Kasumi-1 (cell line): Measurements from ENCODE around the gene KCNQ4.

Source experiments
- DNase-seq, 2 experiments: peaks; one replicate each; lab custom pipeline; 2025; lab: John Stamatoyannopoulos, UW

The KCNQ4 gene

DNA sequence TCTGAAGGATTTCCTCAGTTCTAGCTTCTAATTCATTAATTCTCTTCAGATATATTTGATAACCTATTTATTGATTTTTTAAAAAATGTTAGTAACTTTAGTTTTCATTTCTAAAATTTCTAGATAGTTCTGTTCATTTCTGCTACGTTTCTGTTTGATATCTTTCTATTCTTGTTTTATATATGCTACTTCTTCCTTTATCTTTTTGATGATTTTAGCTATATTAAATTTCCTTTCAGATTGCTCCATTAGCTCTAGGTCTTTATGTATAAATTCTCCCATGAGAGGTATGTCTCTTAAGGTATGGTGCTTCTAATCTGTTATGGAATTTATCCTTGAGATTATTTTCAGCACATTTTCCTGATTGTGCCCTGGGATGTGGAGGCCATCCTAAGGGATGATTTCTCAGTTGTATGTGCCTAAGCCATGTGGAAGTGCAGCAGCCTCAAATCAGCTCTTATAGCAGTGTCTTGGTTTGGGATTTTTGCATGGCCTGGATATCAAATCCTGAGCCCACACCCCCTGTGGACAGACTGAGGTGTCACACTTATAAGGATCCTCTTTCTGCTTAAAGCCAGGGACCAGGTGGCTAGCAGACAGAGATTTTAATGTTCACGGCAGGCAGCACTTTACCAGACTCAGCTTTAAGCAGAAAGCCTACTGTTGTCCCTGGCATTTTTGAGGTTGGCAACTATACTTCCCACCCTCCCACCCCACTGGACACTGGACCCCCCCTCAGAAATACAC, 6.2 kb upstream of the KCNQ4 start:
- no peak for DNase-seq

DNA sequence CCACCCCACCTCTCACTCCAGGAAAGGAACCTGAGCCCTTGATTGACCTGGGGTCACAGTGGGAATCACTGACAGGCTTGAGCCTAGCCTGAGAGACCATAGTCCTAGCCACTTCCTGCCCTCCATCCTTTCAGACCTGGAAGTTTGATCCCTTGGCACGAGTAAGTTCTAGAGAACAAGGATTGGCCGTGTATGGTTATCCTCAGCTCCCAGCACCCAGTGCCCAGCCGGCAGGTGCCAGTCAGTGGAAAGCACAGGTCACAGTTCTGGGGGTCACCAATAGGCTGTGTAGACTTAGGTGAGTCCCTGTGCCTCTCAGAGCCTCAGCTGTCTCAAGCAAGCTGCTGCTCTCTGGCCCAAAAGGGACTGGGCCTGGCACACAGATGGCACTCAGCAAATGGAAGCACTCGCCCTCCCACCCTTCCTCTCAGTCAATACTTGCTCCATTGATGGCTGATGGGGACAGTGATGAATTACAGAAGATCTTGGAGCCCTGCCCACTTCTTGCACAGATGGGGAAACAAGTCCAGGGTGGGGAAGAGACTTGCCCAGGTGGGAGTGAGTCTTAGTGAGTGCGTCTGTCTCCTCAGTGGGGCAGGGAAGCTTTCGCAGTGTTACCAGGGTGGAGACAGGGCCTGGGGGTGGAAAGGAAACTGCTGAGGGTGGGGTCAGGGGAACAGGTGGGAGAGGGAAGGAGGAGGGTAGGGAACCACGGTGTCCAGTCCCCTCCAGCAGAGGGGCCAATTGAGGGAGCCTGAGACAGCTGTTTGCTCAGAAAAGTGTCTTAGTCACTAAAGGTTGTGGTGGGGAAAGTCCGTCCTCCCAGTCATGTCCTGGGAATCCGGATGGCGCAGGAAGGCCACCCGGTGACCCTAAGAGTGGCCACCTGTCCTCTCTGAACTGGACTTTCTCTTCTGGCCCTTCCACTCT, 2.6 kb upstream of the KCNQ4 start:
- DNase-seq, result no peak

DNA sequence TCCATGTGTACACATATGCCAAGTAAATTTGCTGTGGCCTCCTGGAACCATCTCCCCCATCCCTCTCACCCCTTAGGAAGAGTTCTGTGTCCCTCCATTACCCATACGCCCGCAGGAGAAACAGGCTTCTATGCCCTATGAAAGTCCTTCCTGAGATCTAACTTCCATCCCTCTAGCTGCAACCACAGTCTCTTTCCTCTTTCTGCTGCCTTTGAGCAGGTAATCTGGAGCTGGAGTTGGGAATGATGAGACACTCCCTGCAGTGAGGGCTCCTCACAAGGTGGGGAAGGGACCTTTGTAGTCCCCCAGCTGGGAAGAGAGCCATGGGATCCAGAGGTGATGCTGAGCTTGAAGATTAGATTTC, 2.0 kb upstream of the KCNQ4 start:
- DNase-seq, result no peak

- no peak for DNase-seq
Observed at GRCh38 chr1:40782371-40782956, 1.1 kb upstream of the KCNQ4 start.

DNA sequence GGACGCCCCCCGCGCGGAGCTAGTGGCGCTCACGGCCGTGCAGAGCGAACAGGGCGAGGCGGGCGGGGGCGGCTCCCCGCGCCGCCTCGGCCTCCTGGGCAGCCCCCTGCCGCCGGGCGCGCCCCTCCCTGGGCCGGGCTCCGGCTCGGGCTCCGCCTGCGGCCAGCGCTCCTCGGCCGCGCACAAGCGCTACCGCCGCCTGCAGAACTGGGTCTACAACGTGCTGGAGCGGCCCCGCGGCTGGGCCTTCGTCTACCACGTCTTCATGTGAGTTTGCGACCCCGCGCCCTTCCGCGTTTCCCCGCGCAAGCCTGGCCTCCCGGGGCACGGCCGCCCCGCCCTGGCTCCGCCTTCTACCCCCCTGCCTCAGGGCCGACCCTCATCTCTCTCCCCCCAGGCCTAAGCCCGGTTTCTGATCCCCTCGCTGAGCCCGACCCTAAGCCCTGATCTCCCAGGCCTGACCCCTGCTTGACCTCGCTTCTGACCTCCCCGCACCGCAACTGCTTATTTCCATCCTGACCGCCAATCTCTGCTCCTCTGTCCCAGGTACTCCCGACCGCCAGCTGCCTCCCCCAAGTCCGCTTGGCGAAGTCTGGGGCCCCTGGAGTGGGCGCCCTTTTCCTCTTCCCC, 669 bp downstream of the KCNQ4 start:
- no peak for DNase-seq

GRCh38 chr1:40784771-40785151, 1.2 kb downstream of the KCNQ4 start:
- peak; percentile 30 to 37 for DNase-seq

- DNase-seq, result no peak
Observed at GRCh38 chr1:40785446-40785845, 1.9 kb downstream of the KCNQ4 start.

DNA sequence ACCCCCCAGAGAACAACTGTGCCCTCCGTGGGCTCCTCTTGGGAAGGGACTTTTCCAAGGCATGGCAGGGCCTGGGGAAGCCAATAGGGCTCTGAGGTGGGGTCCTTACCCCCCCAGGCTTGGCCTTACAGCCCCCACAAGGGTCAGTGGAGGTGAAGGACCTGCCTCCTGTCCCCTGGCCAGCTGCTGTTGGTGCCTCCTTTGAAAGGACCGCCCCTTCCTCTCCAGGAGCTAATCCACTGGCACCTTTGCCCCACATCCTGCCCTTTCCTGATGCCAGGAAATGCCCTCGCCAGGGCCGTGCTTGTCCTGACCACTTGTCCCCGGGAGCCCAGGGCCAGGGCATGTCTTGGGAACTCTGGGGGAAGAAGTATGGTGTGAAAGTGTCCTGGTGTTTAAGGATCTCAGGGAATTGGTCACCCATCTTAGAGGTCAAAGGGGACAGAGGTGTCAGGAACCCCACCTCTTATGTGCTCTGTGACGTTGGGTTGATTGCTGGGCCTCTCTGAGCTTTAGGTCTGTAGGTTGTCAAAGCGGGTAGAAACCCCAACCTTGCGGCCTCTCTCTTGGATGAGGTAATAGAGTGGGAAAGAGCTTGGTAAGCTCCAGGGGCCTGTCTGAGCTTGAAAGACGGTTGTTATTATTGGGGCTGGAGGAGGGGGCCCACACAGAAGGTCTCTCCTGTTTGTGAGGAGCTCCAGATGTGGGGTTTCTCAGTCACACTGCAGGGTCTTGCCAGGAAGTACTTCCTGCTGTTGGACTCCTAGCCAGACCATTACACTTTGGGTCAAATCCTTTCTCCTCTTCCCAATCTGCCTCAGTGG, 2.8 kb downstream of the KCNQ4 start:
- DNase-seq, result no peak

DNA sequence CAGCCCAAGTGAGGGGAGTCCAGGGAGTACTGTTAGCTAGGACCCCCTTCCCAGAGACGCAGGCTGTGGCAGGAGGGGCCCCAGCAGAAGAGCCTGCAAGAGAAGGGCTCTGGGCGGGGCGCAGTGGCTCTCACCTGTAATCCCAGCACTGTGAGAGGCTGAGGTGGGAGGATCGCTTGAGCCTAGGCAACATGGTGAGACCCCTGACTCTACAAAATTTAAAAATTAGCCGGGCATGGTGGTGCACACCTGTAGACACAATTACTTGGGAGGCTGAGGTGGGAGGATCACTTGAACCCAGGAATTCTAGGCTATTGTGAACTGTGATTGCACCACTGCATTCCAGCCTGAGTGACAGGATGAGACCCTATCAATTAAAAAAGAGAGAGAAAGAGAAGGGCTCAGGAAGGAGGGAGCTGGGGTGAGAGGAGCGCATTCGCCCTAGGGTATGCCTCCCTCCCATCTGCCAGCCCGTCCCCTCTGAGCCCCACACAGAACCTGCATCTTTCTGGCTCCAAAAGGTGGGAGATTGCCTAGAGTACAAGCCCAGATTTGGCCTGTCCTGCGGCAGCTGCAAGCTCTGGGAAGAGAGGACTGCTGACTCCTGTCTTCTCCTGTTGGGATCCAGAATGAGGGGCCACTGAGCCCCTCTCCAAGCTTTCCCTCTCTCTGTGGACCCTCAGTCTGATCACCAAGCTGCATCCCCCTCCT, 3.6 kb downstream of the KCNQ4 start:
- DNase-seq, result no peak

DNA sequence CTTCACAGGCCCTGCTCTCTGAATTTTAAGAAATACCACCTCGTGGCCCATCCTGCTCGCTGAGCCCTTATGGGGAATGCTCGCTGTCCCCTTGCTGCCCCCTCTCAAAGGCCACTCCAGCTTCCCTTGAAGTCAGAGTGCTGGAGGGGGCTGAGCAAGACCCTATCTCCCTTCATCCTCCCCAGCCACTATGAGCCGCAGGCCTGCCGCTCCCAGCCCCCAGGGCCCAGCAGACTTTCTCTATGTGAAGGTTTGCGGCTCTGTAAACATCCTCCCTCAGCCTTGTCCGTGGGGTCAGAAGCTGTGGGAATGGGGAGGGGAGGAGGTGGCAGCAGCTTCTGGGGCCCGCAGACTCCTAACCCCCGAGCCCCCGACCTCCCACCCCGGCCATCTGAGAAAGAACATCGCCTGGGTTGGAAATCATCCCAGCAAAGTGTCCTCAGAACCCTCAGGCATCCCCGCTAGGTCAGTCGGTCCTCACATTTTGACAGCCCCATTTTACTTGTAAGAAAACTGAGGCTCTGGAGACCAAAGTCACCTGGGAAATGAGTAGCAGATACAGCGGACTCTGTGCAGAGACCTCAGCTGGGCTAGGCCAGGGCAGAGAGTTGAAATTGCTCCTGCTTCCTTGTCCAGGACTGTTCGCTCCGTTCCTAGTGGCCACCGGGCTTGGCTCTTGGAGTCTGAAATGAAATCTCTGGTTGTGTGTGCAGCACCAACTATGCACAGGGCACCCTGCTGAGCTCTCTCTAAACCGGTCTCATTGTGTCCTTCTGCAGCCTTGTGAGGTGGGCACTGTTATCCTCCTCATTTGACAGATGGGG, 4.4 kb downstream of the KCNQ4 start:
- no peak for DNase-seq

DNA sequence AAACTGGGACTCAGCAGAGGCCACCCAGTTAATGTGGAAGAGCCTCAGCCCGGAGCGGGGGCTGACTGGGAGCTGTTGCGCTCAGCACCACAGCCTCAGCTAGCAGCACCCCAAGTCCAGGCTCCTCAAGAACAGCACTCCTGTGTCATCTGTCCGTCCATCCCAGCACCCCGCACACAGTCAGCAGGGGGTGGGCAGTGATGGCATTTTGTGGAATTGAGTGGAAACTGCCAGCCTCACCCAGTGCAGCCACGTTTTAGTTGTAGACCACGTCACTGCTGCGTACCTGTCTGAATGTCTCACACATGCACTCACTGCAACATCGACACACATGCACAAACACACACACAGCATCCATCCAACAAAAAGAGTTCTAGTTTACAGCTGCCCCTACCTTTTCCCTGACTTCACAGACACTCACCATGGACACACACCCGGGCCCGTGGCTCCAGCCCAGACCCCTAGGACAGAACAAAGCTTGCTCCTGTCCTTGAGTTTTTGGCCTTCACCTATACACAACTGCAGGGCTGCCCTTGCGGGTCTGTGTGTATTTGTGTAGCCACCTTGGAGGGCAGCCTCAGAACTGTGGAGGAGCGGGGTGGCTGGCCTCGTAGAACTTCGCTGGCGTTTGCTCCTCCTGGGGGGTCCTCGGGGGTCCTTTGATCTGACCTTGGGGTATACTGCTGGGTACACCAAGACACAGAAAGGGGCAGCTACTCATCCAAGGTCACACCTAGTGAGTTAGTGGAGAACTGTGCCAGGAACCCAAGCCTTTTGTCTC, 5.2 kb downstream of the KCNQ4 start:
- DNase-seq, result no peak

DNA sequence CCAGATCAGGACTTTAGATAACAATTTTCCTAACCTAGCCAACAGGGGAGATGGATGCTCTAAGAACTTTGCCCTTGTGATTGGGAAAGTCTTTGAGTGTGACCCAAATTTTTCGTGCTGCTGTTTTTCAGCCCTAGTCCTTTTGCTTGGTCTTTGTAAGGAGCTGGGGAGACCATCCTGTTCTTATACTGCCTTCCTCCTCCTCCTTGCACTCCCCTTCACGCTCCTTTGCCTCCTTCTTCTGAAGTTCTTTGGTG, 5.7 kb downstream of the KCNQ4 start:
- DNase-seq, result no peak

GRCh38 chr1:40789661-40790430, 6.3 kb downstream of the KCNQ4 start:
- DNase-seq, result no peak

GRCh38 chr1:40792036-40792435, 8.4 kb downstream of the KCNQ4 start:
- DNase-seq, result no peak

GRCh38 chr1:40793617-40794016, 10.0 kb downstream of the KCNQ4 start:
- no peak for DNase-seq

GRCh38 chr1:40794048-40794447, 10.5 kb downstream of the KCNQ4 start:
- no peak for DNase-seq

GRCh38 chr1:40794974-40795715, 11.6 kb downstream of the KCNQ4 start:
- DNase-seq, result no peak
